ENCODE data around the gene PTBP3.

DNA sequence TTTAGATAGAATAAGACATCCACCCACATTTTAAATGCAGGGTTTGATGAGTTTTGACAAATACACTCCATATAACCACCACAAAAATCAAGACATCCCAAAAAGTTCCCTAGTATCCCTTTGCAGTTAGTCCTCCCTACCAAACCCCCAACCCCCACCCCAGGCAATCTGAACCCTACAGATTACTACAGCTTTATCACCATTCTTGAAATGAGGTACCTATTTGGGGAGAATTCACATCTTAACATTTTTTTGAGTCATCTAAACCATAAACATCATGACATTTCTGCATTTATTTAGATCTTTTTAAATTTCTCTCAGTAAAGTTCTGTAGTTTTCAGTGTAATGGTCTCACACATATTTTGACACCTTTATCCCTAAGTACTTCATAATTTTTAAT lies 53.9 kb downstream of the PTBP3 start:
- TF ChIP-seq POLR2A (IDR thresholded peaks at IDR 0.05; ENCODE audit: low read length) (no peak), GATA1 (IDR thresholded peaks at IDR 0.05; ENCODE audit: low read depth, low read length) (no peak)

Measured in erythroblast (primary cell).